HUES48 (cell line): Measurements from ENCODE around the gene MUC22.
A peak's percentile ranks its signal among the peaks of the same experiment; 100 is the strongest.
"Not testable (repeated sequence)": the region's sequence is repeated elsewhere in the genome, so short reads cannot be mapped to it uniquely, and the experiment has no call there.

Experiments
- H3K27ac ChIP-seq: one replicate; pipeline ENCODE4 v1.7.0; 2013; ENCODE audit warnings: low read depth, low read length, inconsistent platforms
- H3K27me3 ChIP-seq: 2 replicates; pipeline ENCODE4 v1.6.1; 2013; ENCODE audit warnings: mild to moderate bottlenecking, low read length; ENCODE audit not compliant: control insufficient read depth, insufficient read depth
- H3K36me3 ChIP-seq: 2 replicates; pipeline ENCODE4 v1.6.1; 2013; ENCODE audit warnings: low read length; ENCODE audit not compliant: control insufficient read depth, insufficient read depth
- H3K4me1 ChIP-seq: 2 replicates; pipeline ENCODE4 v1.6.1; 2013; ENCODE audit warnings: mild to moderate bottlenecking, low read length; ENCODE audit not compliant: control insufficient read depth, insufficient read depth
- H3K4me3 ChIP-seq: 2 replicates; pipeline ENCODE4 v1.5.1; 2013; ENCODE audit warnings: mild to moderate bottlenecking, low read depth, low read length
- H3K9ac ChIP-seq: 2 replicates; pipeline ENCODE4 v1.6.1; 2013; ENCODE audit warnings: mild to moderate bottlenecking, low read depth, low read length, moderate library complexity
- H3K9me3 ChIP-seq: 2 replicates; pipeline ENCODE4 v1.6.1; 2013; ENCODE audit warnings: low read length; ENCODE audit not compliant: control insufficient read depth, insufficient read depth

MUC22 gene

GRCh38 chr6:31040801-31041200 lies 30.5 kb downstream of the MUC22 start:
- no peak overlapping the region for H3K27ac ChIP-seq
- H3K27me3 ChIP-seq: no peaks in the 10 kb centered on the region
- no peaks in the 10 kb centered on the region for H3K36me3 ChIP-seq
- H3K9ac ChIP-seq: no peak overlapping the region
- no peak overlapping the region for H3K4me3 ChIP-seq
- H3K9me3 ChIP-seq: no peaks in the 10 kb centered on the region
- no peaks in the 10 kb centered on the region for H3K4me1 ChIP-seq

GRCh38 chr6:31041372-31041974 lies 31.2 kb downstream of the MUC22 start:
- H3K4me1 ChIP-seq: no peaks in the 10 kb centered on the region
- no peak overlapping the region for H3K27ac ChIP-seq

GRCh38 chr6:31042806-31043205 lies 32.5 kb downstream of the MUC22 start:
- Histone ChIP-seq H3K27me3 (no peaks in the 10 kb centered on the region), H3K9me3 (no peaks in the 10 kb centered on the region), H3K4me1 (no peaks in the 10 kb centered on the region), H3K4me3 (no peak overlapping the region), H3K27ac (no peak overlapping the region), H3K9ac (no peak overlapping the region), H3K36me3 (no peaks in the 10 kb centered on the region)

More at GRCh38 chr6:31041372-31041974, 31.2 kb downstream of the MUC22 start:
- H3K9ac ChIP-seq: no peak overlapping the region
- H3K4me3 ChIP-seq: no peak overlapping the region
- H3K27me3 ChIP-seq: no peaks in the 10 kb centered on the region
- H3K36me3 ChIP-seq: no peaks in the 10 kb centered on the region
- H3K9me3 ChIP-seq: no peaks in the 10 kb centered on the region

GRCh38 chr6:31048099-31048498 lies 37.8 kb downstream of the MUC22 start:
- Histone ChIP-seq H3K9ac (no peak overlapping the region), H3K36me3 (no peaks in the 10 kb centered on the region), H3K4me1 (no peaks in the 10 kb centered on the region), H3K27ac (no peak overlapping the region), H3K4me3 (no peak overlapping the region), H3K9me3 (no peaks in the 10 kb centered on the region), H3K27me3 (no peaks in the 10 kb centered on the region)

- Histone ChIP-seq H3K27me3 (no peaks in the 10 kb centered on the region), H3K4me3 (no peak overlapping the region), H3K36me3 (no peaks in the 10 kb centered on the region), H3K27ac (no peak overlapping the region), H3K9ac (no peak overlapping the region), H3K9me3 (no peaks in the 10 kb centered on the region), H3K4me1 (no peaks in the 10 kb centered on the region)
Measured at GRCh38 chr6:31049518-31049917, 39.2 kb downstream of the MUC22 start.

GRCh38 chr6:31053187-31053586 lies 42.9 kb downstream of the MUC22 start:
- not testable (repeated sequence) for H3K9ac ChIP-seq, H3K9me3 ChIP-seq, H3K27me3 ChIP-seq, H3K4me3 ChIP-seq, H3K27ac ChIP-seq, H3K36me3 ChIP-seq, H3K4me1 ChIP-seq

- H3K4me3 ChIP-seq: no peak overlapping the region
- no peak overlapping the region for H3K9ac ChIP-seq
- H3K9me3 ChIP-seq: no peaks in the 10 kb centered on the region
- H3K27me3 ChIP-seq: no peaks in the 10 kb centered on the region
- H3K36me3 ChIP-seq: no peaks in the 10 kb centered on the region
- no peak overlapping the region for H3K27ac ChIP-seq
- H3K4me1 ChIP-seq: peaks cover 4% of the 10 kb centered on the region; the same call in 1 of the 2 replicates
Measured at GRCh38 chr6:31053873-31054272, 43.6 kb downstream of the MUC22 start.

GRCh38 chr6:31055441-31055840 lies 45.2 kb downstream of the MUC22 start:
- Histone ChIP-seq H3K27me3 (no peaks in the 10 kb centered on the region), H3K9ac (no peak overlapping the region), H3K27ac (no peak overlapping the region), H3K4me1 (peaks cover 4% of the 10 kb centered on the region; the same call in 1 of the 2 replicates), H3K36me3 (no peaks in the 10 kb centered on the region), H3K9me3 (no peaks in the 10 kb centered on the region), H3K4me3 (no peak overlapping the region)

- H3K36me3 ChIP-seq: no peaks in the 10 kb centered on the region
- no peak overlapping the region for H3K9ac ChIP-seq
- H3K27me3 ChIP-seq: no peaks in the 10 kb centered on the region
- H3K4me3 ChIP-seq: no peak overlapping the region
- H3K27ac ChIP-seq: peak overlapping the region; percentile 57
- no peaks in the 10 kb centered on the region for H3K9me3 ChIP-seq
- H3K4me1 ChIP-seq: peaks cover 4% of the 10 kb centered on the region; the same call in 1 of the 2 replicates
Measured at GRCh38 chr6:31057426-31058003, 47.2 kb downstream of the MUC22 start.

GRCh38 chr6:31058128-31058894 lies 48.0 kb downstream of the MUC22 start:
- Histone ChIP-seq H3K4me1 (peaks cover 4% of the 10 kb centered on the region; the same call in 1 of the 2 replicates), H3K9me3 (no peaks in the 10 kb centered on the region), H3K4me3 (no peak overlapping the region), H3K27me3 (no peaks in the 10 kb centered on the region), H3K36me3 (no peaks in the 10 kb centered on the region), H3K27ac (peak overlapping the region; percentile 11), H3K9ac (no peak overlapping the region)

GRCh38 chr6:31060145-31060544 lies 49.9 kb downstream of the MUC22 start:
- H3K27me3 ChIP-seq: no peaks in the 10 kb centered on the region
- no peak overlapping the region for H3K9ac ChIP-seq
- H3K36me3 ChIP-seq: no peaks in the 10 kb centered on the region

More at GRCh38 chr6:31060145-31060544, 49.9 kb downstream of the MUC22 start:
- H3K4me1 ChIP-seq: peaks cover 4% of the 10 kb centered on the region; the same call in 1 of the 2 replicates
- H3K27ac ChIP-seq: no peak overlapping the region
- no peaks in the 10 kb centered on the region for H3K9me3 ChIP-seq
- H3K4me3 ChIP-seq: no peak overlapping the region
